Heart right ventricle (tissue), 16 donors: ENCODE data around the gene USO1. TPM values are rescaled to one million over a fixed set of nuclear protein-coding genes. Genes with fewer than 3 reads are reported as not detected.
A peak's percentile ranks its signal among the peaks of the same experiment; 100 is the strongest.

Experiments
- ATAC-seq, 8 donors: fragments of 200-7000 bp; cut with Tn5 transposase; one replicate each; pipeline ENCODE4 v1.9.1; 2020; ENCODE audit warnings: mild to moderate bottlenecking in 8 of 8, moderate library complexity in 8 of 8, moderate number of reproducible peaks in 1 of 8
- DNase-seq, 2 donors: peaks; one replicate each; pipeline ENCODE4 v3.0.0-alpha.2; 2020
- H3K27ac ChIP-seq, 10 donors: fragments of 200-600 bp; sonication (generic) in 2 of 10; one replicate each; pipeline versions ENCODE4 v1.5.0 to v1.8.0; 2020 to 2022; ENCODE audit warnings: mild to moderate bottlenecking in 3 of 10
- H3K27me3 ChIP-seq, 7 donors: fragments of 200-600 bp; one replicate each; pipeline ENCODE4 v1.8.0; 2021 to 2022; ENCODE audit warnings: mild to moderate bottlenecking in 2 of 7
- H3K36me3 ChIP-seq, 9 donors: fragments of 200-600 bp; sonication (generic) in 1 of 9; one replicate each; pipeline versions ENCODE4 v1.5.0 to v1.8.0; 2020 to 2022; ENCODE audit warnings: mild to moderate bottlenecking in 2 of 9
- H3K4me1 ChIP-seq, 9 donors: fragments of 200-600 bp; sonication (generic) in 1 of 9; one replicate each; pipeline versions ENCODE4 v1.5.0 to v1.8.0; 2020 to 2022; ENCODE audit warnings: mild to moderate bottlenecking in 4 of 9
- H3K4me3 ChIP-seq, 10 donors: fragments of 200-600 bp; sonication (generic) in 2 of 10; one replicate each; pipeline versions ENCODE4 v1.5.0 to v1.8.0; 2020 to 2022; ENCODE audit warnings: mild to moderate bottlenecking in 7 of 10, moderate library complexity in 2 of 10
- H3K9me3 ChIP-seq, 11 donors: fragments of 200-600 bp in 10 of 11; sonication (generic) in 2 of 11; one replicate each; pipeline versions ENCODE4 v1.5.0 to v1.8.0; 2013 to 2022; ENCODE audit warnings: mild to moderate bottlenecking in 2 of 11, control low read depth in 1 of 11, moderate library complexity in 1 of 11
- CTCF ChIP-seq, 9 donors: fragments of 200-600 bp; sonication (generic) in 2 of 9; IDR thresholded peaks; one replicate each; pipeline versions ENCODE4 v1.5.0 to v1.8.0; 2021 to 2022; ENCODE audit warnings: antibody characterized with exemption in 9 of 9, mild to moderate bottlenecking in 5 of 9, moderate library complexity in 1 of 9
- WGBS, 2 donors: extraction: QIAGEN DNeasy Blood & Tissue Kit; methylation state at CpG; one replicate each; pipeline ENCODE4 v1.1.7; 2013; ENCODE audit warnings: inconsistent platforms in 1 of 2; 5-methylcytosine and 5-hydroxymethylcytosine counted together
- intact Hi-C, 10 donors: fragments of 100-400 bp; cut with DNase I; formaldehyde crosslinking; loops; one replicate each; pipeline versions ENCODE4 v1.11.1 to v1.14.2; 2022
- polyA plus RNA-seq, 2 donors: library from polyadenylated mRNA; stranded (reverse); fragments of 200-250 nt; gene quantifications; one replicate each; pipeline ENCODE4 v1.2.3, GENCODE V29; 2013
- total RNA-seq, 10 donors: library from RNA; stranded (reverse); fragmentation: NEBNext Ultra II Directional in 3 of 10; extraction: Animal tissue kit (Norgen Biotek cat#: 25700) in 3 of 10; gene quantifications; one replicate each; pipeline versions ENCODE4 v1.2.1 to v1.2.4, GENCODE V29; 2021 to 2023
- donor health status: Arrhythmogenic right ventricular cardiomyopathy.
- donor health status: ischemic (EF 13 %, LVEDD 7.1; RV severe dilation, severe dysfunction).
- donor health status: healthy with polysubstance abuse.
- donor health status: DM: no; HTN: yes; CAD: no.
- donor health status: DM: no; HTN: no; CAD: no.
- donor health status: ischemic (EF 25% LVEDD 6.9; RV normal size, moderate dysfunction).
- donor health status: ischemic (EF 25% LVEDD 5.7; RV mildly dilated, moderate dysfunction).
- donor health status: healthy.
- donor health status: DM: yes; HTN: yes; CAD: no.
- donor health status: Ischemic cardiomyopathy.
- donor health status: ischemic (EF 35%, LVEDD 5.7; RV mildly dilated, moderate dysfunction).
- donor health status: nonischemic (EF 11% LVEDD 7.7; RV severe dilation, severe dysfunction).
- donor health status: DM: yes; HTN: yes; CAD: no.
- donor health status: PGD.
- donor health status: ischemic (EF 29% LVEDD 5.4; RV normal size, mild dysfunction).
- donor health status: nonischemic (EF 23%, LVEDD 6.1; RV moderate dilation, normal function).

Gene USO1
- total and polyA plus RNA-seq, 12 donors, result 43.8 to 98.7 (median 79.6) TPM

GRCh38 chr4:75705198-75705977 is 19.0 kb upstream of the USO1 start:
- no peaks in the 10 kb centered on the region for H3K9me3 ChIP-seq
- ATAC-seq, result no peak
- intact Hi-C loops, result no loop called here
- no peak for DNase-seq
- H3K36me3 ChIP-seq, result peaks cover 0 to 17% (median 0%) of the 10 kb centered on the region in 9 donors
- no peak for TF ChIP-seq CTCF (IDR thresholded peaks at IDR 0.05)
- peaks cover 0 to 7% (median 0%) of the 10 kb centered on the region in 9 donors for H3K4me1 ChIP-seq
- no peaks in the 10 kb centered on the region for H3K27me3 ChIP-seq
- 97 to 98% methylated on average over 6 of the region's 6 CpGs for WGBS, 2 donors
- no peak overlapping the region for H3K4me3 ChIP-seq
- no peak overlapping the region for H3K27ac ChIP-seq

GRCh38 chr4:75708218-75708691 is 16.1 kb upstream of the USO1 start:
- no peak overlapping the region for H3K27ac ChIP-seq
- no peak for ATAC-seq
- no peak overlapping the region for H3K4me3 ChIP-seq
- H3K9me3 ChIP-seq, result no peaks in the 10 kb centered on the region
- H3K4me1 ChIP-seq, result peaks cover 0 to 9% (median 0%) of the 10 kb centered on the region in 9 donors
- intact Hi-C loops, result no loop called here
- H3K36me3 ChIP-seq, result peaks cover 0 to 17% (median 0%) of the 10 kb centered on the region in 9 donors
- peak in 5 of 9 donors; percentile 19 to 40 (median 27) for TF ChIP-seq CTCF (IDR thresholded peaks at IDR 0.05)
- no peak for DNase-seq
- no peaks in the 10 kb centered on the region for H3K27me3 ChIP-seq
- WGBS, 2 donors, result 94% methylated on average over 3 of the region's 3 CpGs

- Histone ChIP-seq H3K4me3 (no peak overlapping the region), H3K9me3 (no peaks in the 10 kb centered on the region), H3K4me1 (peaks cover 0 to 26% (median 8%) of the 10 kb centered on the region in 9 donors), H3K27ac (peak overlapping the region in 1 of 10 donors; percentile 41), H3K27me3 (no peaks in the 10 kb centered on the region), H3K36me3 (peaks cover 0 to 13% (median 0%) of the 10 kb centered on the region in 9 donors)
- intact Hi-C loops, result no loop called here
- ATAC-seq (peak in 1 of 8 donors; percentile 25), DNase-seq (no peak)
- 53 to 55% methylated on average over 4 of the region's 4 CpGs for WGBS, 2 donors
- no peak for TF ChIP-seq CTCF (IDR thresholded peaks at IDR 0.05)
These were observed 14.1 kb upstream of the USO1 start for GRCh38 chr4:75710246-75710645.

- TF ChIP-seq CTCF (IDR thresholded peaks at IDR 0.05), result no peak
- Histone ChIP-seq H3K4me3 (no peak overlapping the region), H3K4me1 (peaks cover 0 to 30% (median 12%) of the 10 kb centered on the region in 9 donors), H3K36me3 (peaks cover 0 to 10% (median 0%) of the 10 kb centered on the region in 9 donors), H3K27me3 (no peaks in the 10 kb centered on the region), H3K27ac (no peak overlapping the region), H3K9me3 (no peaks in the 10 kb centered on the region)
- 95 to 96% methylated on average over 4 of the region's 4 CpGs for WGBS, 2 donors
- intact Hi-C loops, result no loop called here
- DNase-seq (no peak), ATAC-seq (no peak)
These were observed 10.4 kb upstream of the USO1 start for GRCh38 chr4:75714011-75714410.
